Mesenchymal stem cell (in vitro differentiated cells and primary cell): ENCODE measurements around the gene RAB32.

Source experiments
- DNase-seq: peaks from one replicate; pipeline ENCODE4 v3.0.0-alpha.2; 2013
- H2AFZ ChIP-seq: one replicate; pipeline ENCODE4 v1.6.1; 2013; ENCODE audit warnings: low read depth, mild to moderate bottlenecking, control low read depth, inconsistent platforms, low read length, moderate library complexity
- H2AK5ac ChIP-seq: 2 replicates; pipeline ENCODE4 v1.6.1; 2013; ENCODE audit warnings: low read length, moderate library complexity, mild to moderate bottlenecking, inconsistent platforms; ENCODE audit not compliant: severe bottlenecking
- H2BK120ac ChIP-seq: one replicate; pipeline ENCODE4 v1.6.1; 2013; ENCODE audit warnings: low read depth, mild to moderate bottlenecking, inconsistent platforms, low read length, moderate library complexity
- H2BK12ac ChIP-seq, 2 experiments: one replicate each; pipeline ENCODE4 v1.6.1; 2013; ENCODE audit warnings: inconsistent platforms in 2 of 2, low read length in 2 of 2, mild to moderate bottlenecking in 2 of 2, moderate library complexity in 2 of 2, control low read depth in 1 of 2
- H2BK15ac ChIP-seq: one replicate; pipeline ENCODE4 v1.6.1; 2013; ENCODE audit warnings: mild to moderate bottlenecking, low read depth, inconsistent platforms; ENCODE audit not compliant: poor library complexity, severe bottlenecking
- H2BK5ac ChIP-seq: 2 replicates; pipeline ENCODE4 v1.6.1; 2013; ENCODE audit warnings: low read depth, mild to moderate bottlenecking, low read length, control low read depth, inconsistent platforms; ENCODE audit not compliant: poor library complexity, severe bottlenecking
- H3K14ac ChIP-seq, 2 experiments: one replicate each; pipeline ENCODE4 v1.6.1; 2013; ENCODE audit warnings: inconsistent platforms in 2 of 2, low read length in 2 of 2, control low read depth in 1 of 2, mild to moderate bottlenecking in 1 of 2, moderate library complexity in 1 of 2
- H3K18ac ChIP-seq, 2 experiments: one replicate each; pipeline ENCODE4 v1.6.1; 2013; ENCODE audit warnings: inconsistent platforms in 2 of 2, low read length in 2 of 2, control low read depth in 1 of 2, low read depth in 1 of 2, mild to moderate bottlenecking in 1 of 2
- H3K23ac ChIP-seq, 2 experiments: one replicate each; pipeline ENCODE4 v1.6.1; 2013; ENCODE audit warnings: inconsistent platforms in 2 of 2, low read length in 2 of 2, mild to moderate bottlenecking in 2 of 2, moderate library complexity in 2 of 2, control low read depth in 1 of 2
- H3K27ac ChIP-seq: 2 replicates; pipeline ENCODE4 v1.5.1; 2013; ENCODE audit warnings: mild to moderate bottlenecking, moderate library complexity, low read length, control low read depth, inconsistent platforms; ENCODE audit not compliant: poor library complexity, severe bottlenecking
- H3K27me3 ChIP-seq, 2 experiments: 2 replicates each; pipeline versions ENCODE4 v1.6.1 to v1.7.0; 2013; ENCODE audit warnings: low read length in 2 of 2, mild to moderate bottlenecking in 2 of 2, moderate library complexity in 2 of 2, control low read depth in 1 of 2, inconsistent platforms in 1 of 2; ENCODE audit not compliant: control insufficient read depth in 1 of 2, insufficient read depth in 1 of 2
- H3K36me3 ChIP-seq, 2 experiments: 2 replicates each; pipeline versions ENCODE4 v1.6.1 to v1.7.0; 2013; ENCODE audit warnings: low read length in 2 of 2, control low read depth in 1 of 2, inconsistent platforms in 1 of 2, low read depth in 1 of 2, mild to moderate bottlenecking in 1 of 2; ENCODE audit not compliant: insufficient read depth in 2 of 2, control insufficient read depth in 1 of 2
- H3K4ac ChIP-seq, 2 experiments: one replicate each; pipeline ENCODE4 v1.6.1; 2013; ENCODE audit warnings: inconsistent platforms in 2 of 2, low read length in 2 of 2, mild to moderate bottlenecking in 2 of 2, moderate library complexity in 2 of 2, control low read depth in 1 of 2, low read depth in 1 of 2
- H3K4me1 ChIP-seq: 2 replicates; pipeline ENCODE4 v1.6.1; 2013; ENCODE audit warnings: low read depth, low read length, control low read depth; ENCODE audit not compliant: control insufficient read depth, insufficient read depth
- H3K4me2 ChIP-seq: 2 replicates; pipeline ENCODE4 v1.6.1; 2013; ENCODE audit warnings: low read length, mild to moderate bottlenecking, inconsistent platforms; ENCODE audit not compliant: poor library complexity, severe bottlenecking
- H3K4me3 ChIP-seq, 2 experiments: 2 replicates each; pipeline versions ENCODE4 v1.5.1 to v1.7.0; 2013; ENCODE audit warnings: low read length in 2 of 2, mild to moderate bottlenecking in 2 of 2, control low read depth in 1 of 2, low read depth in 1 of 2; ENCODE audit not compliant: insufficient read depth in 1 of 2
- H3K79me1 ChIP-seq: replicated peaks from 2 replicates; pipeline ENCODE4 v1.6.1; 2013; ENCODE audit warnings: mild to moderate bottlenecking, control low read depth, low read length, inconsistent platforms; ENCODE audit not compliant: poor library complexity, severe bottlenecking
- H3K9ac ChIP-seq: 2 replicates; pipeline ENCODE4 v1.7.0; 2013; ENCODE audit warnings: mild to moderate bottlenecking, low read length, moderate library complexity
- H3K9me3 ChIP-seq: 2 replicates; pipeline ENCODE4 v1.7.0; 2013; ENCODE audit warnings: mild to moderate bottlenecking, low read length; ENCODE audit not compliant: control insufficient read depth
- H4K8ac ChIP-seq: one replicate; pipeline ENCODE4 v1.6.1; 2013; ENCODE audit warnings: inconsistent platforms, mild to moderate bottlenecking, low read length, moderate library complexity
- H4K91ac ChIP-seq: one replicate; pipeline ENCODE4 v1.6.1; 2013; ENCODE audit warnings: mild to moderate bottlenecking, low read length, inconsistent platforms
- WGBS: methylation state at CpG from one replicate; pipeline ENCODE4 v1.1.7; 2013; ENCODE audit warnings: mixed read lengths; 5-methylcytosine and 5-hydroxymethylcytosine counted together

The RAB32 gene

DNA sequence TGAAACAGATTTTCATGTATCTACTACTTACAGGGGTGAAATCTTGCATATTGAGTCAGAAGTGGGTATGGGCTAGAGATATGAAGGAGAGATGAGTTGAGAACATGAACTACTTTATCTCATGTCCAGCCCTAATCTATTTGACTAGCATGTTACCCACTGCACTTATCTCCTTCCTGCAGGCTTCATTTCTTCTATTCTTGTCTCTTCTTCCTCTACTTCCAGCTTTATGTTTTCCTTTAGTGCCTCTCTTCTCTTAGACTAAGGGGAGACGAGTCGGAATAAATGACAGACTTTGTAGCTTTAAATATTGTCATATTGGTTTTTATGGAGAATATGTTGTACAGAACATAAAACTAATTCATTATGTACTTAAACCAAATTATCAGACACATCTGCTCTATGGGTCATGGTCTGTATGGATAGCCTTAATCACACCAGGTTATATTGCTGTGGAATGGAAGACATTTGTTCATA is 5.3 kb downstream of the RAB32 start:
- Histone ChIP-seq H3K14ac (no peak overlapping the region), H2AK5ac (no peak overlapping the region), H2BK120ac (no peak overlapping the region), H3K18ac (no peak overlapping the region), H3K4me2 (no peak overlapping the region), H3K23ac (no peak overlapping the region), H2BK12ac (no peak overlapping the region), H3K27ac (no peak overlapping the region), H2BK15ac (no peak overlapping the region), H3K9me3 (no peaks in the 10 kb centered on the region), H3K36me3 (peaks cover 4 to 49% of the 10 kb centered on the region in 2 experiments), H3K79me1 (peaks cover 9% of the 10 kb centered on the region), H4K91ac (no peak overlapping the region), H3K4me1 (peaks cover 5% of the 10 kb centered on the region), H3K9ac (no peak overlapping the region), H3K4me3 (no peak overlapping the region), H4K8ac (no peak overlapping the region), H3K4ac (no peak overlapping the region), H2AFZ (no peak overlapping the region), H2BK5ac (no peak overlapping the region), H3K27me3 (no peaks in the 10 kb centered on the region)
- no peak for DNase-seq
- no CpG with 5 or more reads among the region's 2 CpGs for WGBS

DNA sequence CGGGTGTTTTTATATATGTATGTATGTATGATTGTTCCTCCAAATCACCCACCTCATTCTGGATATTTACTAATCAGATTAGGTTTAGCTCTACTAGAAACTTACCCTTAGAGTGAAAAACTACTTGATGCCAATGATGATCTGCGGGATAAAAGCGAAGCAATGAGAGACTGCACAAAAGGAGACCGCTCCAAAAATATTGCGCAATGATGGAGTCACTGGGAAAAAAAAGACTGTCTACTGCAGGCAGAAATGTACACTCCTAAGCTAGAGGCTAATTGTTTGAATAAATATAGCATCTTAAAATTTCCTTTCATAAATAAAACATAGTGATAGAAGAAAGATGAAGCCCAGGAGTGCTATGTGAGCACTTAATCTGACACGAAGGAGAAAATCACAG is 7.3 kb downstream of the RAB32 start:
- DNase-seq: peak; percentile 14
- WGBS: 97% methylated on average over 5 of the region's 6 CpGs
- Histone ChIP-seq H3K14ac (no peak overlapping the region), H3K79me1 (peaks cover 12% of the 10 kb centered on the region), H2BK12ac (no peak overlapping the region), H2BK15ac (no peak overlapping the region), H3K27ac (no peak overlapping the region), H4K91ac (no peak overlapping the region), H3K4me1 (no peaks in the 10 kb centered on the region), H3K36me3 (peaks cover 6 to 66% of the 10 kb centered on the region in 2 experiments), H3K4ac (no peak overlapping the region), H3K4me3 (no peak overlapping the region), H2AK5ac (no peak overlapping the region), H3K4me2 (no peak overlapping the region), H3K23ac (no peak overlapping the region), H2AFZ (no peak overlapping the region), H3K9me3 (no peaks in the 10 kb centered on the region), H2BK5ac (no peak overlapping the region), H3K27me3 (no peaks in the 10 kb centered on the region), H4K8ac (no peak overlapping the region), H3K9ac (peak overlapping the region; percentile 32), H2BK120ac (no peak overlapping the region), H3K18ac (no peak overlapping the region)

DNA sequence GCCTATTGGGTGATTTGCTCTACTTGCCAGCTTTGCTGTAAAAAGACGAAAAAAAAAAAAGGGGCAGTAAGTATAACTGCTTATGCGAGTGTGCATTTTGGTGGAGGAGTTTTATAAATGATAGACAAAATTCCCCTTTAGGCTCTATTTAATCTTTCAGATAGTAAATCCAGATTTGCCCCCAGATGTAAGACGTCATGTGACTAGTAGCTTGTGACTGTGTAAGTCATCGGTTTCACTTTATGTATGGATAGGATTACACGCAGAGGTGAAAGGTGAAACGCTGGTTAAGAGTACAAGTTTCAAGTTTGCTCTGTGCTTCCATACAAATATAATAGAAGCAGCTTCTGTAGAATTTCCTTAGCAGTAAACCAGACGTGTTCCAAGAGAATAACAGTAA is 7.9 kb downstream of the RAB32 start:
- no peak overlapping the region for H2BK120ac ChIP-seq
- WGBS: 97% methylated on average over 4 of the region's 7 CpGs
- no peak overlapping the region for H3K14ac ChIP-seq
- no peak overlapping the region for H4K8ac ChIP-seq
- no peak overlapping the region for H2AFZ ChIP-seq
- no peak overlapping the region for H3K27ac ChIP-seq
- no peak overlapping the region for H3K4ac ChIP-seq
- H4K91ac ChIP-seq: no peak overlapping the region
- H3K9ac ChIP-seq: no peak overlapping the region
- H2BK5ac ChIP-seq: no peak overlapping the region
- H2AK5ac ChIP-seq: no peak overlapping the region
- no peak overlapping the region for H3K23ac ChIP-seq
- H3K4me1 ChIP-seq: no peaks in the 10 kb centered on the region
- no peak for DNase-seq
- H3K18ac ChIP-seq: no peak overlapping the region
- peaks cover 6 to 66% of the 10 kb centered on the region in 2 experiments for H3K36me3 ChIP-seq
- no peak overlapping the region for H3K4me2 ChIP-seq
- H3K4me3 ChIP-seq: no peak overlapping the region
- no peak overlapping the region for H2BK12ac ChIP-seq
- no peak overlapping the region for H2BK15ac ChIP-seq
- no peaks in the 10 kb centered on the region for H3K9me3 ChIP-seq
- H3K79me1 ChIP-seq: peaks cover 12% of the 10 kb centered on the region
- no peaks in the 10 kb centered on the region for H3K27me3 ChIP-seq

- Histone ChIP-seq H3K18ac (no peak overlapping the region), H3K4me1 (no peaks in the 10 kb centered on the region), H2BK12ac (no peak overlapping the region), H3K27ac (no peak overlapping the region), H3K4ac (no peak overlapping the region), H3K27me3 (no peaks in the 10 kb centered on the region), H3K79me1 (peaks cover 13% of the 10 kb centered on the region), H2AK5ac (no peak overlapping the region), H3K4me3 (no peak overlapping the region), H4K91ac (no peak overlapping the region), H4K8ac (no peak overlapping the region), H2BK120ac (no peak overlapping the region), H3K14ac (no peak overlapping the region), H2AFZ (no peak overlapping the region), H3K23ac (no peak overlapping the region), H3K9me3 (no peaks in the 10 kb centered on the region), H2BK5ac (no peak overlapping the region), H3K4me2 (no peak overlapping the region), H3K36me3 (peaks cover 6 to 67% of the 10 kb centered on the region in 2 experiments), H3K9ac (no peak overlapping the region), H2BK15ac (no peak overlapping the region)
- no peak for DNase-seq
- whole genome bisulfite sequencing: 99% methylated on average over 6 of the region's 7 CpGs
These were observed 9.9 kb downstream of the RAB32 start for GRCh38 chr6:146553377-146554135.
